Measurements from ENCODE around the gene IZUMO2.
"Not testable (repeated sequence)": the region's sequence is repeated elsewhere in the genome, so short reads cannot be mapped to it uniquely, and the experiment has no call there.

- not testable (repeated sequence) for TF ChIP-seq CTCF (IDR thresholded peaks at IDR 0.05; ENCODE audit: borderline replicate concordance, extremely low read depth, low read length, poor library complexity, severe bottlenecking); EZH2 (IDR thresholded peaks at IDR 0.05; ENCODE audit: borderline replicate concordance, low read depth, low read length, severe bottlenecking)
Observed at GRCh38 chr19:50140118-50140845, 22.8 kb downstream of the IZUMO2 start.

Data from DND-41 (cell line).